Measurements from ENCODE around the gene ALPK1. TPM values are rescaled to one million over a fixed set of nuclear protein-coding genes. Genes with fewer than 3 reads are reported as not detected.
"Not testable (repeated sequence)": the region's sequence is repeated elsewhere in the genome, so short reads cannot be mapped to it uniquely, and the experiment has no call there.

ALPK1 gene
- total RNA-seq, 4 donors from 2014 or later = 16.5 to 38.1 (median 31.5) TPM

DNA sequence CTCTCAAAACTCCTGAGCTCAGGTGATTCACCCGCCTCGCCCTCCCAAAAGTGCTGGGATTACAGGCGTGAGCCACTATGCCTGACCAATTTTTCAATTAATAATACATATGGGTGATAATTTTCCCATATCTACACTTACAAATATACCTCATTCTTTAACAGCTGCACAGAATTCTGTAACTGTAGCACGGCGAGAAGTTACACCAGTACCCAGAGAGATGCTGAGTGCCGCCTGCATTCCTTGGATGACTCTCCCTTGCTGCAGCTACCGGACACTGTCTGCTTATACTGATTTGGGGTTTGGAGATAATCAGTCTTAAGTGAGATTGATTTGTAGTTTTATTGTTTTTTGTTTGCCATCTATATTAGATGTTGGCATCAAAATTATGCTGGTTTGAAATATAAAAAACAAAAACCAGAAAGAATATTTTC is 17.3 kb upstream of the ALPK1 start:
- peaks cover 0 to 17% (median 7%) of the 10 kb centered on the region in 4 donors for H3K4me1 ChIP-seq
- TF ChIP-seq, protein P1, sequence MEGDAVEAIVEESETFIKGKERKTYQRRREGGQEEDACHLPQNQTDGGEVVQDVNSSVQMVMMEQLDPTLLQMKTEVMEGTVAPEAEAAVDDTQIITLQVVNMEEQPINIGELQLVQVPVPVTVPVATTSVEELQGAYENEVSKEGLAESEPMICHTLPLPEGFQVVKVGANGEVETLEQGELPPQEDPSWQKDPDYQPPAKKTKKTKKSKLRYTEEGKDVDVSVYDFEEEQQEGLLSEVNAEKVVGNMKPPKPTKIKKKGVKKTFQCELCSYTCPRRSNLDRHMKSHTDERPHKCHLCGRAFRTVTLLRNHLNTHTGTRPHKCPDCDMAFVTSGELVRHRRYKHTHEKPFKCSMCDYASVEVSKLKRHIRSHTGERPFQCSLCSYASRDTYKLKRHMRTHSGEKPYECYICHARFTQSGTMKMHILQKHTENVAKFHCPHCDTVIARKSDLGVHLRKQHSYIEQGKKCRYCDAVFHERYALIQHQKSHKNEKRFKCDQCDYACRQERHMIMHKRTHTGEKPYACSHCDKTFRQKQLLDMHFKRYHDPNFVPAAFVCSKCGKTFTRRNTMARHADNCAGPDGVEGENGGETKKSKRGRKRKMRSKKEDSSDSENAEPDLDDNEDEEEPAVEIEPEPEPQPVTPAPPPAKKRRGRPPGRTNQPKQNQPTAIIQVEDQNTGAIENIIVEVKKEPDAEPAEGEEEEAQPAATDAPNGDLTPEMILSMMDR (IDR thresholded peaks at IDR 0.05) = no peak
- TF ChIP-seq POLR2A (IDR thresholded peaks at IDR 0.05) (no peak), EP300 (IDR thresholded peaks at IDR 0.05) (no peak)
- no peak overlapping the region for H3K27ac ChIP-seq
- H3K36me3 ChIP-seq = peaks cover 0 to 8% (median 0%) of the 10 kb centered on the region in 3 donors
- no peaks in the 10 kb centered on the region for H3K27me3 ChIP-seq
- H3K4me3 ChIP-seq = no peak overlapping the region
- no peaks in the 10 kb centered on the region for H3K9me3 ChIP-seq
- no peak for DNase-seq (ENCODE audit: low spot score in 2 of 2)
- 89 to 92% methylated on average over 7 of the region's 7 CpGs for WGBS, 2 donors

DNA sequence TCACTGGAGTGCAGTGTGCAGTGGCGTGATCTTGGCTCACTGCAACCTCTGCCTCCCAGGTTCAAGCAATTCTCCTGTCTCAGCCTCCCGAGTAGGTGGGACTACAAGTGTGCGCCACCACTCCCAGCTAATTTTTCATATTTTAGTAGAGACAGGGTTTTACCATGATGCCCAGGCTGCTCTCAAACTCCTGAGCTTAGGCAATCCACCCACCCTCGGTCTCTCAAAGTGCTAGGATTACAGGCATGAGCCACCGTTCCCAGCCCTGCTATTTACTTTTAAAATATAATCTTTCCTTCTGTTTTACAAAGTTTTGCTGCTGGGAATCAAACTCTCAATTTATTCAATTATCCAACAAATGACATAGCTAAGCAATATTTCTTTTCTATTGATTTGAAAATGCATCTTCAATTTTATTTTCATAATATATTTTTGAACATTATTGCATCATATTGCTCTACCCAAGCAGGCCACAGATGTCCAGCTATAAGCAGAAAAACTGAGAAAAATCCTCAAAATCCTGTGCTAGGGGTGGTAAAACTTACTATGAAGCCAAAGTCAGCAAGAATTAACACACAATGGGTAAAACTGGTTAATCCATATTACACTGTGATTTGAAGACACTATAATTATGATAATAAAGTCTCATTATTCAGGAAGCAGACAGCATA is 16.6 kb upstream of the ALPK1 start:
- no peaks in the 10 kb centered on the region for H3K27me3 ChIP-seq
- peaks cover 0 to 17% (median 7%) of the 10 kb centered on the region in 4 donors for H3K4me1 ChIP-seq
- H3K4me3 ChIP-seq = no peak overlapping the region
- TF ChIP-seq EP300 (IDR thresholded peaks at IDR 0.05) (no peak), POLR2A (IDR thresholded peaks at IDR 0.05) (no peak)
- TF ChIP-seq, protein P1 (IDR thresholded peaks at IDR 0.05) = no peak
- no peak for DNase-seq (ENCODE audit: low spot score in 2 of 2)
- 87 to 93% methylated on average over 5 of the region's 5 CpGs for WGBS, 2 donors
- H3K9me3 ChIP-seq = no peaks in the 10 kb centered on the region
- H3K27ac ChIP-seq = no peak overlapping the region
- H3K36me3 ChIP-seq = peaks cover 0 to 8% (median 0%) of the 10 kb centered on the region in 3 donors

DNA sequence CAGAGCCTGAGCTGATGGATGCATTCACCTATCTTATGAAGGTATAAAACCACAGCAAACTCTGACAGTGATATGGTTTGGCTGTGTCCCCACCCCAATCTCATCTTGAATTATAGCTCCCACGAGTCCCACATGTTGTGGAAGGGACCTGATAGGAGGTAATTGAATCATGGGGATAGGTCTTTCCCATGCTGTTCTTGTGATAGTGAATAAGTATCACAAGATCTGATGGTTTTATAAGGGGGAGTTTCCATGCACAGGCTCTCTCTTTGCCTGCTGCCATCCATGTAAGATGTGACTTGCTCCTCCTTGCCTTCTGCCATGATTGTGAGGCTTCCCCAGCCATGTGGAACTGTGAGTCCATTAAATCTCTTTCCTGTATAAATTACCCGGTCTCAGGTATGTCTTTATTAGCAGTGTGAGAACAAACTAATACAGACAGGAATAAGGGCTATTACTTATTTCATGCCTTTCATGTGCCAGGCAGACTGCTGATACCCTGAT is 15.2 kb upstream of the ALPK1 start:
- not testable (repeated sequence) for H3K27ac ChIP-seq; H3K27me3 ChIP-seq; H3K4me3 ChIP-seq; H3K36me3 ChIP-seq; H3K9me3 ChIP-seq; DNase-seq (ENCODE audit: low spot score in 2 of 2)
- peaks cover 0 to 25% (median 7%) of the 10 kb centered on the region in 4 donors for H3K4me1 ChIP-seq
- WGBS, 2 donors = 93 to 100% methylated on average over 2 of the region's 2 CpGs

DNA sequence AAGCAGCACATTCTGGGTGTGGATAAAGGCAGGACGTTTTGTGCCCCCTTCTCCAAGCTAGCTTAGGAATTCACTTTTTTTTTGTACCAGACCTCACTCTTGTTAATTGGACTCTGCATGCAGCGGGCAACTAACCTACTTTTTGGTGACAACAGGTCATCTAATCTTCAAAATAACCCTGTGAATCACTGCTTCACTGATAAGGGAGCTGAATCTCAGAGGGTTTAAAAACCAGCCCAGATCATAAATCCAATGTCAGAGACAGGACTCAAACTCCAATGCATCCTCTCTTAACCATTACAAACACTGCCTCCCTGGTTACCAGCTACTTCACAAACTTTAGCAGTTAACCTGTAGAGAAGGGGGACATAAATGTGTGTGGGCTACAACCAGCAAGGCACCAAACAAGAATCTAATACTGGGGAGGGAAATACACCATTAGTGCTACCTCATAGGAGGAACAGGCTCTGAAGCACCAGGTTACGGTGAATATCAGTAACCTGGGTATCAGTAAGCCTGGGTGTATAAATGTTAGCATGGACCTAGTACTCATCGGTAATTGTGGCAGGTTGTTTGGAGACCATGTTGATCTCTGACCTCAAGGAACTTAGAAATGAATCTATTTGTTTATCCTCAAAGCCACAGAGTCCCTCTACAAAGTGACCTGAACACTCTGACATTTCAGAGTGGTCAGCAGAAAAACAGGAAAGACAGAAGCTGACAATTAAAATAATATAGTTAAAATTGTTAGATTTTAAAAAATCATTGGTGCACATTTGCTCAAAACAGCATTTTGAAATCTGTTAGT is 14.1 kb upstream of the ALPK1 start:
- H3K4me1 ChIP-seq = peaks cover 0 to 25% (median 7%) of the 10 kb centered on the region in 4 donors
- H3K9me3 ChIP-seq = no peaks in the 10 kb centered on the region
- 82% methylated on average over 4 of the region's 4 CpGs for WGBS, 2 donors
- no peak for DNase-seq (ENCODE audit: low spot score in 2 of 2)
- H3K27me3 ChIP-seq = no peaks in the 10 kb centered on the region
- H3K4me3 ChIP-seq = no peak overlapping the region
- H3K27ac ChIP-seq = no peak overlapping the region
- TF ChIP-seq, protein P1 (IDR thresholded peaks at IDR 0.05) = no peak
- TF ChIP-seq POLR2A (IDR thresholded peaks at IDR 0.05) (no peak), EP300 (IDR thresholded peaks at IDR 0.05) (no peak)
- no peaks in the 10 kb centered on the region for H3K36me3 ChIP-seq

DNA sequence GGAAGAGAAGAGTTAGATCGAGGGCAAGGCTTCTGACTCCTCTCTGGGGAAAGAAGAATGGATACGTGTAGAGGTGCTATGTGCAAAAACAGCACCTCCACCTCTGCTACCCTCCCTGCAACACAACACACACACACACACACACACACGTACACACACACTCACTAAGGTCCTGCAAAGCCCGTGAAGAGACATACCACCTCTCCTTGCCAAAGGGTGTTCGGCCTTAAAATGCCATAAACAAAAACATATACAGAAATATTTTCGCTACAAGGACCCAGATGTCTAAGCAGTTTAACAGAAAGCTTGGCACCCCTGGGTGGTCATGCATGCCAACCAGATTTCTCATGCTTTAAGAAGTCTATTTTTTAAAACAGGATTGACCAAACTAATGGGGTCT is 13.0 kb upstream of the ALPK1 start:
- peak overlapping the region in 3 of 4 donors; percentile 77 to 91 (median 88) for H3K27ac ChIP-seq
- H3K36me3 ChIP-seq = no peaks in the 10 kb centered on the region
- H3K4me3 ChIP-seq = peak overlapping the region; percentile 60 to 92 (median 78)
- TF ChIP-seq, protein P1 (IDR thresholded peaks at IDR 0.05) = no peak
- TF ChIP-seq POLR2A (IDR thresholded peaks at IDR 0.05) (no peak), EP300 (IDR thresholded peaks at IDR 0.05) (no peak)
- 23 to 32% methylated on average over 6 of the region's 6 CpGs for WGBS, 2 donors
- H3K9me3 ChIP-seq = no peaks in the 10 kb centered on the region
- H3K27me3 ChIP-seq = no peaks in the 10 kb centered on the region
- H3K4me1 ChIP-seq = peaks cover 0 to 23% (median 7%) of the 10 kb centered on the region in 4 donors
- no peak for DNase-seq (ENCODE audit: low spot score in 2 of 2)

Measured in tibial nerve (tissue), 4 donors.